Neural crest cell (in vitro differentiated cells): ENCODE data around the gene DDX56. TPM values are rescaled to one million over a fixed set of nuclear protein-coding genes. Genes with fewer than 3 reads are reported as not detected.

Experiments used
- DNase-seq: peaks from one replicate; pipeline ENCODE4 v3.0.0; 2021; ENCODE audit warnings: low read depth, mixed read lengths, low spot score
- H3K27ac Mint-ChIP-seq: one replicate; pipeline ENCODE4 v1.8.0; 2021; ENCODE audit warnings: mild to moderate bottlenecking, mixed read lengths; ENCODE audit not compliant: unreplicated experiment
- H3K27me3 Mint-ChIP-seq: 2 replicates; pipeline ENCODE4 v1.8.0; 2021; ENCODE audit warnings: low read depth, mild to moderate bottlenecking, mixed read lengths
- H3K36me3 Mint-ChIP-seq: 2 replicates; pipeline ENCODE4 v1.8.0; 2021; ENCODE audit warnings: low read depth, mild to moderate bottlenecking, mixed read lengths
- H3K4me1 Mint-ChIP-seq: 2 replicates; pipeline ENCODE4 v1.8.0; 2021; ENCODE audit warnings: mixed read lengths
- H3K4me3 Mint-ChIP-seq: one replicate; pipeline ENCODE4 v1.8.0; 2021; ENCODE audit warnings: mild to moderate bottlenecking, mixed read lengths
- H3K9me3 Mint-ChIP-seq: 2 replicates; pipeline ENCODE4 v1.8.0; 2021; ENCODE audit warnings: mixed read lengths
- total RNA-seq: library from RNA; stranded (reverse); gene quantifications from 2 replicates; pipeline ENCODE4 v1.2.1, GENCODE V29; 2021
- TF ChIP-seq, protein P1 (sequence below): fragments of 200-600 bp; sonication (generic); conservative IDR thresholded peaks from 2 replicates; pipeline ENCODE4 v1.5.0; 2021; ENCODE audit warnings: antibody characterized with exemption, mild to moderate bottlenecking

Gene DDX56
- total RNA-seq, 1 donor from 2014 or later: 111 TPM

DNA sequence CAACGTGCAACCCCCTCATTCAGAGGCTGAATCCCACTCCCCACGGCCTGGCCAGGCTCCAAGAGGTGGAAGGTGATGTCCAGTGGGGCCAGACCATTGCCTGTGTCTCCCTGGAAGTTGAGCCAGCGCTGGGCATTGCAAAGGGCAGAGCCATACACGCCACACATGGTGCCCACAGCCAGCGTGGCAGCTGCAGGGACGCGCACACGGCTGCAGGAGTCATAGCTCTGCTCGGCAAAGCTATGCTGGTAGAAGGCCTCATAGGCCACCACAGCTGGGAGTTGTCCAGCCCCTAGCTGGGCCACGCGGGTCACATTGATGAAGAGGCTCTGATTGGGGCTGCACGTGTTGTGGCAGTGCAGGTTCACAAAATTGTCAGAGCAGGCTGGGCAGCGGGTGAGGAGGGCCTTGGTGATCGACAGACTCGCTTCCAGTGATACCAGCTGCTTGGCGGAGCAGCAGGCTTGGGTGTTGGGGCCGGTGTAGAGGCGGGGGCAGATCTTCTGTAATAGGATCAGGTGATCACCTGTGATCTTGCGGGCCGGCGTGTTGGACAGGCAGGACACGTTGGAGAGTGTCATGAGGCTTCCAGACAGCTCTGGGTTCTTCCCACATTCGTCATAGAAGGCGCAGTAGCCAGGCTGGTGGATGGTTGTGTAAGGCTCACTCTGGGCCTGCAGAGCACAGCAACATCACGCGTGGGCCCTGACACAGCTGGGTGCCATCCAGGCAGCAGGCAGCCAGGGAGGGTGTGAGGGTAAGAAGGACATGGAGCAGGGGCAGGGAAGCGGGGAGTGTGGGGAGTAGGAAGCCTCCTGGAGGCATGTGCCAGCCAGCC is 33.8 kb downstream of the DDX56 start:
- H3K4me3 Mint-ChIP-seq: no peak overlapping the region
- H3K9me3 Mint-ChIP-seq: no peaks in the 10 kb centered on the region
- no peak for DNase-seq
- H3K36me3 Mint-ChIP-seq: no peaks in the 10 kb centered on the region
- no peaks in the 10 kb centered on the region for H3K27me3 Mint-ChIP-seq
- no peaks in the 10 kb centered on the region for H3K4me1 Mint-ChIP-seq
- H3K27ac Mint-ChIP-seq: no peak overlapping the region
- TF ChIP-seq, protein P1, sequence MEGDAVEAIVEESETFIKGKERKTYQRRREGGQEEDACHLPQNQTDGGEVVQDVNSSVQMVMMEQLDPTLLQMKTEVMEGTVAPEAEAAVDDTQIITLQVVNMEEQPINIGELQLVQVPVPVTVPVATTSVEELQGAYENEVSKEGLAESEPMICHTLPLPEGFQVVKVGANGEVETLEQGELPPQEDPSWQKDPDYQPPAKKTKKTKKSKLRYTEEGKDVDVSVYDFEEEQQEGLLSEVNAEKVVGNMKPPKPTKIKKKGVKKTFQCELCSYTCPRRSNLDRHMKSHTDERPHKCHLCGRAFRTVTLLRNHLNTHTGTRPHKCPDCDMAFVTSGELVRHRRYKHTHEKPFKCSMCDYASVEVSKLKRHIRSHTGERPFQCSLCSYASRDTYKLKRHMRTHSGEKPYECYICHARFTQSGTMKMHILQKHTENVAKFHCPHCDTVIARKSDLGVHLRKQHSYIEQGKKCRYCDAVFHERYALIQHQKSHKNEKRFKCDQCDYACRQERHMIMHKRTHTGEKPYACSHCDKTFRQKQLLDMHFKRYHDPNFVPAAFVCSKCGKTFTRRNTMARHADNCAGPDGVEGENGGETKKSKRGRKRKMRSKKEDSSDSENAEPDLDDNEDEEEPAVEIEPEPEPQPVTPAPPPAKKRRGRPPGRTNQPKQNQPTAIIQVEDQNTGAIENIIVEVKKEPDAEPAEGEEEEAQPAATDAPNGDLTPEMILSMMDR: no peak

DNA sequence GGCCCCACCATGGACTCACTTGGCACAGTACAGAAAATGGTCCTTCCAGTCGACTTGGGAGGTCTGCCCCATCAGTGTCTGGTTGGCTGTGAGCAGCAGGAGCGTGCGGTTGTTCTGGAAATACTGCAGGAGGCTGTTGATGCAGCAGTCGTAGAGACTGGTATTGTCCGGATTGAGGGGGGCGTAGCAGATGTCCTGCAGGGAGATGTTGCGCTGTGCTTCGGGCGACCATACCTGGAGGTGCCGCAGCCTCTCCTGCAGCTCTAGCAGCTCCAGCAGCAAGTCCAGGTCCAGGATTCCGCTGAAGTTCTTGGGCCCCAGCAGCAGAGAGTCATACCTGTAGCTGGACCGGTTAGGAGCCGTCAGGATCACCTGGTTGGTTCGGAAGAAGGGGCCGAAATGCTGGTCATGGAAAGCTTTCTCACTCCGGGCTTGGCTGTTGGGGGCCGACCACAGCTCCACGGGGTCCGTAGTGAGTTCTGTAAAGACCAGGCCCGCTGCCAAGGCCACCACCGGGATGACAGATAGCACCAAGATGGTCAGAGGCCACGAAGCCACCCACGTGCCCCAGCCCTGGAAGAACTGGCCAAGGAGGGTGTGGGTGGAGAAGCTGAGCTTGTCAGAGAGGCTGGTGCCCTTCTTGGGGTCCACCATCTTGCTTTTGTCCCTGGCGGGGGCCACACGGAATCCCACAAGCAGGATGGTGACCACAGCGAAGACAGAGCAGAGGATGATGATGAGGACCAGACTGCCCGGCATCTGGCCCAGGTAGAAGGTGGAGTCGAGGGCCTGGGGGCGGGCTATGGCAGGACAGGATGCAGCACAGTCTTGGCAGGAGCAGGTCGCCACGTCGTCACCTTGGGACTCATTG is 34.7 kb downstream of the DDX56 start:
- Mint-ChIP-seq H3K36me3 (no peaks in the 10 kb centered on the region), H3K9me3 (no peaks in the 10 kb centered on the region), H3K4me1 (no peaks in the 10 kb centered on the region), H3K27ac (no peak overlapping the region), H3K4me3 (no peak overlapping the region), H3K27me3 (no peaks in the 10 kb centered on the region)
- TF ChIP-seq, protein P1: no peak
- DNase-seq: no peak

DNA sequence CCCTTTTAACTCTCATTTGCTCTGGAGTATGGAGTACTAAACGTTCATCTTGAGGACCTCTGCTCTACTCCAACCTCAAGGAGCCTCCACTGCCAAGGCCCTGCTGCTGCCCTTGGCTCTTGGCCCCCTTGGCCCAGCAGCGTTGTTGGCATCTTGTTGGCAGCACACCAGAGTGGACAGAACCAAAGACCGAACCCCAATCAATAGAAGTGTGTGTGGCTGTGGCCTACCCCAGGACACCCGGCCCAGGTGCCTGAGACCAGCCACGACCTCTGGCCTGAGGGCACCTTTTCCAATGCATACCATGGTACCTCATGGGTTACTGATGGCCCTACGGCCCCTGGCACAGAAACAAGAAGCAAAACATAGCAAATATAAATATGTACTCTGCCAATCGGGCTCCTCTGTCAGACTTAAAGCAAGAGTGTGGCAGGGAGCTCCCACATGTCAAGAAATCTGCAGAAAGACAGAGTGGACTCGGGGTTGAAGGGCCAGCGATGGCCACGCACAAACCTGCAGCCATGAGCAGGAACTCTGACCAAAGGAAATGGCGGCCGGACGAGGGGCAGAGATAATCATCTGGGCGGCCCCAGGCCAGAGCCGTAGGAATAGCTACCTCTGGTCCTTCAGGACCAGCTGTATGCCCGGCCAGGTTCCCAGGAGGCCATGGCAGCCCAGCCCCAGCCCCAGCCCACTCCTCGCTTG is 35.5 kb downstream of the DDX56 start:
- Mint-ChIP-seq H3K4me3 (no peak overlapping the region), H3K9me3 (no peaks in the 10 kb centered on the region), H3K27me3 (no peaks in the 10 kb centered on the region), H3K36me3 (no peaks in the 10 kb centered on the region), H3K4me1 (no peaks in the 10 kb centered on the region), H3K27ac (peak overlapping the region; percentile 4)
- no peak for DNase-seq
- TF ChIP-seq, protein P1: no peak

DNA sequence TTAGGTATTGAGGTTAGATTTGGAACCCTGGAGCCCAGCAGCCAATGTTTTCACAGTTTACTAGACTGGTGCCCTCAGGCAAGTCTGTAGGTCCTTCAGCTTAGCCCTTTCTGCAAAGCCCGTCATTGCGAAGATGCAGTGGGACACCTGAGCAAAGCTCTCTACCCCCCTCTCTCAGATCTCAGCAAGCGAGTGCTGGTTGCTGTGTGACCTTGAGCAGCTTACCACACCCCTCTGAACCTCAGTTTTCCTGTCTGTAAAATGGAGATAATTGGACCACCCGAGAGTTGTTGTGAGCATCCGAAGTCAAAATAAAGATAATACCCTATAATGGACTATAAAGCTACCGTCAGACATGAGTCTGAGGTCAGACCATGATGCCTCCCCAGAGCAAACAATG is 36.3 kb downstream of the DDX56 start:
- Mint-ChIP-seq H3K27me3 (no peaks in the 10 kb centered on the region), H3K36me3 (no peaks in the 10 kb centered on the region), H3K27ac (no peak overlapping the region), H3K4me3 (no peak overlapping the region), H3K4me1 (no peaks in the 10 kb centered on the region), H3K9me3 (no peaks in the 10 kb centered on the region)
- TF ChIP-seq, protein P1: no peak
- DNase-seq: no peak

DNA sequence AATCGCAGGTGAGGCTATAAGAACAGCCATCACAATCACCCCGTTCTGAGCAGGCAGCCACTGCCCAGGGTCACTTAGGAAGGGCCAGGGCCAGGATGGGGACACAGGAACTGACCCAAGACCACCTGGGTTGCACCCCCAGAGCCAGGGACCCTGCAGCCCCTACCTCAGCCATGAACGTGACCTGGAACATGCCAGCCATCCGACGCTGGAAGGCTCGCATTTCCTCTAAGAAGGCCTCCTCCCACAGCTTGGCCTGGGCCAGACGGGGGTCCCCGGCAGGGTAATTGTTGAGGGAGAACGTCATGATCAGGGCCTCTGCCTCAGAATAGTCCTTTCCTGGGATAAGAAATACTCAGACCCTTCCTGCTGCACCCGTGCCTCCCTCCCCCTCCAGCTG is 37.6 kb downstream of the DDX56 start:
- no peak for DNase-seq
- Mint-ChIP-seq H3K36me3 (no peaks in the 10 kb centered on the region), H3K4me3 (no peak overlapping the region), H3K4me1 (no peaks in the 10 kb centered on the region), H3K27ac (no peak overlapping the region), H3K27me3 (no peaks in the 10 kb centered on the region), H3K9me3 (no peaks in the 10 kb centered on the region)
- TF ChIP-seq, protein P1: no peak
